ENCODE measurements around the gene DISP2.

Gene DISP2

DNA sequence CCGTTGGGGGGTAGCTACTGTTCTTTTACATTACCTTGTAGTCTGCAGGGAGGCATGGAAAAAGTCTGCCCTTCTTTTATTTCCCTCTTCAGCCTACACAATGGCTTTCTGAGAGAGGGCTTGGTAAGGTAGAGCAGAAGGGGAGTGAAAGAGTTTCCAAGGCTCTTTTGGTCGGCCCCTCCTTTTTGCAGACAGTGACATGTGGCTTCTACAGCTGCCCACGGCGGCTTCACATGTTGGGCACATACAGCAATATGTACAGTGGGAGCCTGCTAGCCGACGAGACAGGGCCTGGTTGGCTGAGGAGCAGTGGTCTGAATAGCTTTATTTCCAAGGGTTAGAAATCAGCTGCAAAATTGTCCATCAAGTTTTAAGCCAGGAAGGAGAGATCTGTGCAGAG, 30.6 kb upstream of the DISP2 start:
- no peak for FAIRE-seq

- FAIRE-seq, result peak; percentile 86
Measured at GRCh38 chr15:40328176-40328575, 29.8 kb upstream of the DISP2 start.

DNA sequence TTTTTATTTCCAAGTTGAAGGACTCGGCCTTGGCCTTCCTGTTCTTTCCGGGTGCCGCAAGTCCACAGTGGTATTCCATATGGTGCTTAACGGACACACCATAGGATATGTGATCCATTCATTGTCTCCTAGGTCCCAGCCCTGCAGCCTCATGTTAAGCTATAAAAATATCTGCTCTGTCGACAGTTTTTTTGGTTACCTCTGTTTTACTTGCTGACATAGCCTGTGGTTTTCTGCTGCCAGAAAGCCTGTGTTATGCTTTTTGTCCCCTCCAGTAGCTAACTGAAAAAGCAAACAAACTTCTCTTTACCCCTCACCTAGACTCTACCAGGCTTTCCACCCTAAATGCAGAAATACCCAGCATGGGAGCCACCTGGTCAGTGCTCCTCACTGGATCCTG, 29.3 kb upstream of the DISP2 start:
- FAIRE-seq, result no peak

DNA sequence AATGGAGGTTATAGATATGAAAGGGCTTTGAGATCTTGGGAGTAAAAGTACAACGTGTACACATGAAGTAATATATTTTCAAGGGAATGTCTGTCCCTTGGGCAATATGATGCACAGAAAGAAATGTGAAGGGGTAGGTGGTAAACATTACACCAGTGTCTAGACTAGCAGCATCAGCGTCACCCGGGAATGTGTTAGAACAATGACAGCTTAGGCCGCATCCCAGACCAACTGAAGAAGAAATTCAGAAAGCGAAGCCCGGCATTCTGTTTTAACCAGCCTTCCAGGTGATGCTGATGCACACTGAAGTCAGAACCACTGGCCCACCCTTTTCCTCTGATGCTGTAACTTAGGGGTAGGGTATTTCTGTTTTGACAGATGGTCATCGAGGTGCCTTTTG, 28.2 kb upstream of the DISP2 start:
- no peak for FAIRE-seq

DNA sequence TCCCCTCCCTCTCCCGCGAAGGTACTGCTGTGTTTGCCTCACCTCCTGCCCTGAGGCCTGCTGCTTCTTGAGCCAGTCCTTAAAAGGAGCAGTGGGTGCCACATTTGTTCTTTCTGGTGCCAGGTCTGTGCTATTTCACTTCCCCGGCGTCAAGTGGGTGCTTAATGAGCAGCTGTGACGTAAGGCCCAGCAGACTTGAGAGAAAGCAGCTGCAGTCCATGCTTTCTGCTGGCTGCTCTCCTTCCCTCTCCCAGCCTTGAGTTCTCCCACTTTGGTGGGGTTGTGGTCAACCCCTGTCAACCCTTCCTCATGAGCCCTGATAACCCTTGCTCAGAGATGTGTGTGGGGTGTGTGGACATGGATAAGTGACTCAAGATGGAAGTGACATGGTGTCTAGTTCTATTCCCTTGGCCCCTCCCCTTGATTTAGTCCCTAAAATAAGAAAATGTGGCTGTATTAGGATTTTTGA, 27.6 kb upstream of the DISP2 start:
- FAIRE-seq, result no peak

GRCh38 chr15:40331026-40331425, 27.0 kb upstream of the DISP2 start:
- FAIRE-seq, result no peak

GRCh38 chr15:40331637-40332036, 26.4 kb upstream of the DISP2 start:
- FAIRE-seq, result no peak

GRCh38 chr15:40332113-40332781, 25.8 kb upstream of the DISP2 start:
- no peak for FAIRE-seq

DNA sequence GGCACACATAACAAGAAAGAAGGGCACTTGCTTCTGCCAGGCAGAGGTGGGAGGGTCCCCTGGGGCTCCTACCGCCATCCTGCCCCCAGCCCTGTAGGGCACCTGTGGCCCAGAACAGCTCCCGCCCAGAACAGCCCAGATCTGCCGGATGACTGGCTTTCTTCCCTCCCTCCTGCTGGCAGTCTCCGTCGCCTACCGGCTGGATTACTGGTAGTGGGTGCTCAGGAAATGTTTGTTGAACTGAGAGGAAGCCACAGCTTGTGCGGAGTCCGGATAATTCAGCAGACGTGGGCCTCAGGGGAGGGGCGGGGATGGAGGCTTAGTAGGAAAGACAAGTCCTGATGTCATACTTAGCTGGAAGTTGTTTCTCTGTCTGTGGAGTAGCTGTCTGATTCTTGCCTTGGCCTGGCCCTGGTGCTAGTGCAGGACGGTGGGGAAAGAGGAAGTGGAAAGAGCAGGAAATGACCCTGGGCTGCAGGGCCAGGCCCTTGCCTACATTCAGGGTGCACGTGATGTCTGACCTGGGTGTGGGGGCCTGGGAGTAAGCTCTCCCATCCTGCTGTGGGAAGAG, 24.0 kb upstream of the DISP2 start:
- no peak for FAIRE-seq

DNA sequence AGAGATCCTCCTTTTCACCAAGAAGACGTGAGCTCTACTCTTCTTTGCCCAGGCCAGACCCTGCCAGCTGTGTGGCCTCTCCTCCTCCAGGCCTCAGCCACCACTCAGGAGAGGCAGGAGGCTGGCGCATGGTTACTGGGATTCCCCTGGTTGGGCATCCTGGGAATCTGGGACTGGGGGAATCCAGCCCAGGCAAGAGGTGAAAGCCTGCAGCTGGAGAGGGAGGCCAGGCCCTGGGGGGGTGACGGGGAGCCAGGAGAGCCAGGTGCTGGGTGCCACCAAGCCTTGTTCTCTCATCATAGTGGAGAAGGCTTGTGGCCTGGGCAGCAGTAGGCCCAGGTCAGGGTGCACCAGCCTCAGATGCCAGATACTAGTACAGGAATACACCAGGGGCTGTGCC, 23.5 kb upstream of the DISP2 start:
- no peak for FAIRE-seq

DNA sequence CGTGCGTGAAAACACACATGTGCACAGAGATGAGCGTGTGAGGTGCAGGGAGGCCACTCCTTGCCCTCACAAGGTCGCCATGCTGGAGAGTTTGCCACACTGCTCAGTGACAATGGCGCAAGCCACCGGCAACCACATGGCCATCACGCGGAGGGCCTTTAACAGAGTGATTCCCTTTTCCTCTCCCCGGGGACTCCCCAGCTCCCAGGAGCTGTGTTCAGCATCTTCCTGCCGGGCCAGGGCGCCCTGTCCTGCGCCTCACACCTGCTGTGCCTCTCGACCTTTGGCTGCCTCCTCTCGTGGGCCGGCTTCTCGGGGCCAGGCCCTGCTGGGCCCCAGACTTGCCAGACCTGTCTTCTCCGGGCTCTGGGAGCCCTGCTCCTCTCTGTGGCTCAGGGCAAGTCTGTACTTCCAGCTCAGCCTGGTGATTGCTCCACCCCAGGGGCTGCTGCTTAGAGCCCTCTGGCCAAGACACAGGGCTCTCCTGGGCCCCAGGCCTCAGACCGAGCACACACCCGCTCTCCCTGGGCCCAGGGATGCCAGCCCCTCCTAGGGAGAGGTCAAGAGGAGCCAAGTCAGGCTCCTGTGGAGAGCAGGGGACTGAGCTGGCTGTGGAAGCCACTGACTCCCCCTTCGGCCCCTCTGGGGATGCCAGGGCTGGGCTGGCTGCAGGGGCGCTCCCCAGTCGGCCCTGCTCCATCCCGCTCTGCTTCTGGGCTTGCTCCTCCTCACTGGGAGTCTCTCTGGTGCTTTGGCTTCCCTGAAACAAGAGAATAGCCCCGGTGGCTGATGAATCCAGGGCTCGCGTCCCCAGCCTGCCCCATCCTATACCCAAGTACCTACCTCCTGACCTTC, 22.9 kb upstream of the DISP2 start:
- no peak for FAIRE-seq

DNA sequence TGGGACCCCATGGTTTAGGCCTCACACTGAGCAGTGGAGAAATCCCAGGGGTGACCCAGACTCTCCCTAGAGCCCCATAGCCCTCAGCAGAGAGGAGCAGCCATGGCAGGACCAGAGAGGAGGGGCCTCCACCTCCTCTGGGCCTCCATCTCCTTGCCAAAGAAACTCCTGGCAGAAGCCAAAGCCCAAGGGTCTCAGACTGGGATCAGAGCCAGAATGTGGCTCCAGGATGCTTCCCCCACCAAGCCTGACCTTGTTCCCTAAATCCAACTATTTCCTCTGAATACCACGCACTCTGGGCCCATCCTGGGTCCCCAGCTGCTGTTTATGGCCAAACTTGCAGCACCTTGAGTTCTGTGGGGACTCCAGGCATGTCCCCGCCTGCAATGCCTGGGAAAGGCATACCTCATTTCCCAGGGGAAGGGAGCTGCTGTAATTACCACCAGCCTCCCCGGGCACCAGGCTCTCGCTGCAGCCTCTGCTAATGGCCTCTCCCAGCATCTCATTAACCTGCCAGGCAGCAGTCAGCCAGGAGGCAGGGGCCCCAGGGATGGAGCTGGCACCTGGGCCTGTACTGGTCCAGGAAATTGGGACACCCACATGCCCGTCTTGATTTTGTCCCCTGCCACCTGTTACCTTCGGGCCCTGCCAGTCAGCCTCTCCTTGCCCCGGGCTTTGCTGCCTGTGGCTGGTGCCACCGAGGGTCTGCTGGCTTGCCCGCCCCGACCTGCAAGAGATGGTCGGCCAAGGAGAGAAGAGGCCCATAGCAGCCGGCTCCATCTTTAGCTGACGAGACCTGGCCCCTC, 21.9 kb upstream of the DISP2 start:
- no peak for FAIRE-seq

GRCh38 chr15:40336744-40337122, 21.3 kb upstream of the DISP2 start:
- FAIRE-seq, result peak; percentile 28

DNA sequence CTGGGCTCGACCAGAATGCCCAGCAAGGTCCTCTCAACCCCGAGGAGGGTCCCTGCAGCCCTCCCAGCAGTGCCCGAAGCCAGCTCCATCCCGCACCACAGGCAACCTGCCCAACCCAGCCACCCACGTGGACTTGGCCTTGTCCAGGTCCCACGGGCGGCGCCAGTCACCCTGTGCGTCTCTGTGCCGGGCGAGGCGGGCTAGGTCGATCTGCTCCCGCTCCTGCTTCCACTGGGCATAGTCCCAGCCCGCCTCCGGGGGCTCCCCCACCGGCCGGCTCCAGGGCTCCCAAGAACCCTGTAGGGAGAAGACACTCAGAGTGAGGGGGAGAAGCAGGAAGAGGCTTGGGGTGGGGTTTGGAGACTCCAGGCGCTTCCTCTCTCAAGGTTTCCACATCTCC, 20.4 kb upstream of the DISP2 start:
- FAIRE-seq, result no peak

GRCh38 chr15:40338041-40338657, 19.9 kb upstream of the DISP2 start:
- FAIRE-seq, result peak; percentile 89

GRCh38 chr15:40338921-40339620, 18.9 kb upstream of the DISP2 start:
- FAIRE-seq, result no peak

DNA sequence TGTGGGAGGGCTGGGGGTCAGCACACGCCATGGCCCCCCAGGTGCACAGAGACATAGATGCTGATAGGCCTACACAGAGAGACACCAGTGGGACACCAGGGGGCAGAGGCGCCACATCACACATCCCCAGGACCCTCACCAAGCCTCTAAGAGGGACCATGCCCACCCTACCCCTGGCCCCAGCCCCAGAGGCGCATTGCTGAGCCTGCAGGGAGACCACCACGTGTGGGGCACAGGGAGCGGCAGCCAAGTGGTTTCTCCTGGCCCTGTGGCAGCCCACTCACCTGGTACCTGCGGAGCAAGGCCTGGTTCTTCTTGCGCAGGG, 18.4 kb upstream of the DISP2 start:
- no peak for FAIRE-seq

DNA sequence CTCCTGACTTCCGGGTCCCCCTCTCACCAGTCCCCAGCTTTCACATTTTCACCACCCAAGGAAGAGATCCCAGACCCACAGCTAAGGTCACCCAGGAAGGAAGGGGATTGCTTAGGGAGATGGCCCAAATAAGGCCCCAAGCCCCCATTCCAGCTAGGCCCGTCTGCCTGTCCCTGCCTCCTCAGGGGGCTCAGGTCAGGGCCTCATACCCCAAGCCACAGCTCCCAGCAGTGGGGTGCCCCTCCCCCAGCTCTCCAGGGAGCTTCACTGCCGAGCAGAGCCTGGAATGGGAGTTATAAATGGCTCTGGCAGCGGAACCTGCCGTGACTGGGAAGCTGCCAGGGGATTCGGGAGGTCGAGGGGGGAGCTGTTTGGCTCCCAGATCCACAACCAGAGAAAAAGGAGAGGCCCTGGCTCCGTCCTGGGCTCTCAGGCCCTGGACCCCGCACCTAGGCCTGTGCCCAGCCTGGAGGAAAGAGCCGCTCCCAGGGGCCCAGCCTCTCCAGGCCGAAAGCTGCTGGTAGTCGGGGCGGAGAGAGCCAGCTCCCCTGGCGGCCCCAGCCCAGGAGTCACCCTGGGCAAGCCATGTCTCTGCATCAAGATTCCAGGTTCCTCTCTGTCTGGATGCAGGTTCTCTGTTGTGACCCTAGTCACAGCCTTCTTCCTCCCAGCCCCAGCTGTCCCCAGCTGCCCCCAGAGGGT, 17.8 kb upstream of the DISP2 start:
- FAIRE-seq, result no peak

- no peak for FAIRE-seq
Measured at GRCh38 chr15:40340740-40341400, 17.1 kb upstream of the DISP2 start, which contains the start of gene CCDC9B. Gene CCDC9B, minus strand, starts transcription at chr15:40340939. Its CDS starts 120 bp downstream, at chr15:40340819.

DNA sequence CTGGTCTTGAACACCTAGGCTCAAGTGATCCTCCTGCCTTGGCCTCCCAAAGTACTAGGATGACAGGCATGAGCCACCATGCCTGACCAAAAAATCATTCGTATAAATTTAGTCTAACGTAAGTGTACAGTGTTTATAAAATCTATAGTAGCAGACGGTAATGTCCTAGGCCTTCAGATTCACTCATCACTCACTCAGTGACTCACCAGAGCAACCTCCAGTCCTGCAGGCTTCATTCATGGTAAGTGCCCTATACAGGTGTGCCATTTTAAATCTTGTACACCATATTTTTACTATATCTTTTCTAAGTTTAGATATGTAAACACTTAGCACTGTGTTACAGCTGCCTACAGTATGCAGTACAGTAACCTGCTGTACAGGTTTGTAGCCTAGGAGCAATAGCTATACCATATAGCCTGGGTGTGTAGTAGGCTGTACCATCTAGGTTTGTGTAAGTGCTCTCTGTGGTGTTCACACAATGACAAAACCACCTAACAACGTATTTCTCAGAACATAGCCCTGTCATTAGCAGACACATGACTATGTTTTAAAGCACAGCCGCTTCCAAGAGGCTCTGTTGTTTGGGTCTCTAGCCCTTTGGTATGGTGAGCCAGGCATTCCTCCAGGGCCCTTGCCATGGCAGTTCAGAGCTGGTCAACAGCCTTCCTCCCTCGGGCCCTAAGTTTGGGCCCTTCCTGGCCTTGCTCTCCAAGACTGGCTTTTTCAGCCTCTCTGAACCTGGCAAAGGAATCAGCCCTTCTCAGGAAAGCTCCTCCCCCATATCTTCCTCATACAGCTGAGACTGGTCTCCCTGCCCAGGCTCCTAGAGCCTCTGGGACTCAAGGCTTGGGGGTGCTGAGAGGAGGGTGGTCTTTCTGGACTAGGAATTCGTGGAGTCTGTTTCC, 15.4 kb upstream of the DISP2 start:
- FAIRE-seq, result no peak

Data from G401.6 (cell line).